Caco-2 (cell line): ENCODE results near the gene HMCN2. TPM values are rescaled to one million over a fixed set of nuclear protein-coding genes. Genes with fewer than 3 reads are reported as not detected.

Experiments
- BruUV-seq: library from RNA; stranded (reverse); fragments of 400-500 nt; replicated peaks from 2 replicates; lab custom pipeline; 2021; lab: Mats Ljungman, UMichigan
- CTCF ChIA-PET: fragments of 300-600 bp; sonication (Branson Sonifier 250); formaldehyde crosslinking; loops from one replicate; lab custom pipeline; 2022; ENCODE audit warnings: antibody characterized with exemption; lab: Charles Lee
- POLR2A ChIA-PET: fragments of 300-600 bp; sonication (Branson Sonifier 250); formaldehyde crosslinking; loops from one replicate; lab custom pipeline; 2022; ENCODE audit warnings: antibody characterized with exemption; lab: Charles Lee
- DNase-seq, 2 experiments: peaks; one replicate each; pipeline versions ENCODE4 v3.0.0 to v3.0.0-alpha.2; 2020 to 2022
- H3K27me3 ChIP-seq: replicated peaks from 2 replicates; pipeline ENCODE4 v1.6.0; 2011; ENCODE audit warnings: low read length; ENCODE audit not compliant: control insufficient read depth, insufficient read depth
- H3K36me3 ChIP-seq: 2 replicates; pipeline ENCODE4 v1.5.1; 2011; ENCODE audit warnings: low read length; ENCODE audit not compliant: control insufficient read depth, insufficient read depth
- H3K4me1 ChIP-seq: fragments of 250-450 bp; sonication (Bioruptor Pico); 2 replicates; pipeline ENCODE4 v1.5.1; 2020; ENCODE audit warnings: mild to moderate bottlenecking
- H3K4me3 ChIP-seq: 2 replicates; pipeline ENCODE4 v1.5.1; 2011; ENCODE audit warnings: low read depth, mild to moderate bottlenecking, control low read depth, low read length
- H3K9me3 ChIP-seq: fragments of 250-450 bp; sonication (Bioruptor Pico); 2 replicates; pipeline ENCODE4 v1.5.1; 2020; ENCODE audit warnings: mild to moderate bottlenecking, moderate library complexity
- H3K27ac Mint-ChIP-seq: one replicate; pipeline ENCODE4 v1.8.0; 2022; ENCODE audit warnings: mixed read lengths; ENCODE audit not compliant: unreplicated experiment
- H3K27me3 Mint-ChIP-seq: one replicate; pipeline ENCODE4 v1.8.0; 2022; ENCODE audit warnings: mixed read lengths; ENCODE audit not compliant: insufficient read depth, unreplicated experiment
- H3K36me3 Mint-ChIP-seq: one replicate; pipeline ENCODE4 v1.8.0; 2022; ENCODE audit warnings: mild to moderate bottlenecking, mixed read lengths; ENCODE audit not compliant: insufficient read depth, unreplicated experiment
- H3K4me1 Mint-ChIP-seq: one replicate; pipeline ENCODE4 v1.8.0; 2022; ENCODE audit warnings: low read depth, mixed read lengths; ENCODE audit not compliant: unreplicated experiment
- H3K4me3 Mint-ChIP-seq: one replicate; pipeline ENCODE4 v1.8.0; 2022; ENCODE audit warnings: mild to moderate bottlenecking, moderate library complexity, mixed read lengths; ENCODE audit not compliant: unreplicated experiment
- H3K9me3 Mint-ChIP-seq: one replicate; pipeline ENCODE4 v1.8.0; 2022; ENCODE audit warnings: mixed read lengths; ENCODE audit not compliant: unreplicated experiment
- CTCF ChIP-seq, 2 experiments: fragments of 200-600 bp in 1 of 2; IDR thresholded peaks; 1 replicate in 1 of 2; 2 replicates in 1 of 2; pipeline versions ENCODE4 v1.5.1 to v1.8.0; 2011 to 2022; ENCODE audit warnings: antibody characterized with exemption in 1 of 2, control low read depth in 1 of 2, inconsistent platforms in 1 of 2, low read depth in 1 of 2, low read length in 1 of 2, mild to moderate bottlenecking in 1 of 2, moderate library complexity in 1 of 2; ENCODE audit not compliant: insufficient read depth in 1 of 2, severe bottlenecking in 1 of 2, unreplicated experiment in 1 of 2
- intact Hi-C: fragments of 100-400 bp; cut with micrococcal nuclease; formaldehyde crosslinking; loops from one replicate; pipeline ENCODE4 v1.10.0; 2022; ENCODE audit not compliant: unreplicated experiment
- total RNA-seq: library from RNA; stranded (reverse); gene quantifications from 2 replicates; pipeline ENCODE4 v1.2.3, GENCODE V29; 2022

Gene HMCN2
- total RNA-seq, 1 experiment from 2014 or later, result 0.41 TPM

- Mint-ChIP-seq H3K27me3 (no peaks in the 10 kb centered on the region), H3K9me3 (no peaks in the 10 kb centered on the region), H3K4me1 (no peaks in the 10 kb centered on the region), H3K27ac (no peak overlapping the region), H3K36me3 (no peaks in the 10 kb centered on the region), H3K4me3 (no peak overlapping the region)
- no peaks in the 10 kb centered on the region for H3K36me3 ChIP-seq
- BruUV-seq, result no TSS peak
- DNase-seq, result no peak
- H3K4me1 ChIP-seq, result no peaks in the 10 kb centered on the region
- intact Hi-C loops, result no loop called here
- no peak overlapping the region for H3K4me3 ChIP-seq
- TF ChIP-seq CTCF (IDR thresholded peaks at IDR 0.05; ENCODE audit: insufficient read depth in 1 of 2, low read depth in 1 of 2, low read length in 1 of 2, severe bottlenecking in 1 of 2, unreplicated experiment in 1 of 2), result no peak
- H3K9me3 ChIP-seq, result no peaks in the 10 kb centered on the region
- ChIA-PET CTCF (no interaction called here), POLR2A (no interaction called here)
- no peaks in the 10 kb centered on the region for H3K27me3 ChIP-seq
These were observed 78.8 kb downstream of the HMCN2 start for GRCh38 chr9:130344366-130344765.

GRCh38 chr9:130345009-130345896 lies 79.7 kb downstream of the HMCN2 start:
- no peaks in the 10 kb centered on the region for H3K36me3 ChIP-seq
- H3K4me3 ChIP-seq, result no peak overlapping the region
- no peaks in the 10 kb centered on the region for H3K4me1 ChIP-seq
- Mint-ChIP-seq H3K4me1 (no peaks in the 10 kb centered on the region), H3K9me3 (no peaks in the 10 kb centered on the region), H3K4me3 (no peak overlapping the region), H3K27me3 (no peaks in the 10 kb centered on the region), H3K27ac (no peak overlapping the region), H3K36me3 (no peaks in the 10 kb centered on the region)
- DNase-seq, result no peak
- intact Hi-C loops, result no loop called here
- TF ChIP-seq CTCF (IDR thresholded peaks at IDR 0.05; ENCODE audit: insufficient read depth in 1 of 2, low read depth in 1 of 2, low read length in 1 of 2, severe bottlenecking in 1 of 2, unreplicated experiment in 1 of 2), result no peak
- no peaks in the 10 kb centered on the region for H3K9me3 ChIP-seq
- POLR2A ChIA-PET, result no interaction called here
- CTCF ChIA-PET, result no interaction called here
- no peaks in the 10 kb centered on the region for H3K27me3 ChIP-seq
- BruUV-seq, result no TSS peak

GRCh38 chr9:130345897-130346385 lies 80.4 kb downstream of the HMCN2 start:
- Histone ChIP-seq H3K27me3 (no peaks in the 10 kb centered on the region), H3K4me1 (no peaks in the 10 kb centered on the region), H3K9me3 (no peaks in the 10 kb centered on the region), H3K36me3 (no peaks in the 10 kb centered on the region), H3K4me3 (no peak overlapping the region)
- no peak overlapping the region for H3K27ac Mint-ChIP-seq
- no peaks in the 10 kb centered on the region for H3K4me1 Mint-ChIP-seq
- no peak for DNase-seq
- H3K4me3 Mint-ChIP-seq, result no peak overlapping the region
- POLR2A ChIA-PET, result no interaction called here
- H3K9me3 Mint-ChIP-seq, result no peaks in the 10 kb centered on the region
- CTCF ChIA-PET, result interaction anchor here (0.5 kb wide), 1 partner anchor 115 kb away, joined by 3 read pairs; no protein-coding TSS in a partner anchor
- TF ChIP-seq CTCF (IDR thresholded peaks at IDR 0.05; ENCODE audit: insufficient read depth in 1 of 2, low read depth in 1 of 2, low read length in 1 of 2, severe bottlenecking in 1 of 2, unreplicated experiment in 1 of 2), result no peak
- BruUV-seq, result no TSS peak
- intact Hi-C loops, result no loop called here
- no peaks in the 10 kb centered on the region for H3K27me3 Mint-ChIP-seq
- H3K36me3 Mint-ChIP-seq, result no peaks in the 10 kb centered on the region
